Measurements from ENCODE around the gene NPY4R2. TPM values are rescaled to one million over a fixed set of nuclear protein-coding genes. Genes with fewer than 3 reads are reported as not detected.
"Not testable (repeated sequence)": the region's sequence is repeated elsewhere in the genome, so short reads cannot be mapped to it uniquely, and the experiment has no call there.

Gene NPY4R2
- total RNA-seq, 1 donor from 2014 or later = 1.9 TPM

DNA sequence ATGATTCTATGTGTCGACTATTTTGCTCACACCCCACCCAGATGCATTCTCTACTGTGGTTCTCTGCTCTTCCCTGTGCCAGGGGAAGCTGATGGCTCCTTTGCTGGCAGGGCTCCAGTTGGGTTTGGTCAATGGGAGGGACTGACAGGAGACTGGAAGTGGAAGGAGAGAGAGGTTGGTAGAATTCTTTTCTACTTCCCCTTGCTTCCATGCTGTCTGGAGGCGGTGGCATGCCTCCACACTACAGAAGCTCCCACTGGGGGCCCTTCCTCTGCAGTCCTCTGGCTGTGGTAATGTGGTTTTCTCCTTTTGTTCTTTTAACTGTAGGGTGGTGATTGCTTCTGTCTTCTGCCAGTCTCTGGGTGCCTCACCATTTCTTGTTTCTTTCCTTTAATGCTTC is 4.4 kb upstream of the NPY4R2 start:
- H3K36me3 ChIP-seq; DNase-seq; intact Hi-C loops (cut with DNase I); H3K27me3 ChIP-seq (ENCODE audit: low read depth); H3K27ac ChIP-seq; H3K9me3 ChIP-seq; H3K4me3 ChIP-seq; H3K4me1 ChIP-seq: not testable (repeated sequence)
- ATAC-seq = peak in 1 of 2 donors; percentile 1

DNA sequence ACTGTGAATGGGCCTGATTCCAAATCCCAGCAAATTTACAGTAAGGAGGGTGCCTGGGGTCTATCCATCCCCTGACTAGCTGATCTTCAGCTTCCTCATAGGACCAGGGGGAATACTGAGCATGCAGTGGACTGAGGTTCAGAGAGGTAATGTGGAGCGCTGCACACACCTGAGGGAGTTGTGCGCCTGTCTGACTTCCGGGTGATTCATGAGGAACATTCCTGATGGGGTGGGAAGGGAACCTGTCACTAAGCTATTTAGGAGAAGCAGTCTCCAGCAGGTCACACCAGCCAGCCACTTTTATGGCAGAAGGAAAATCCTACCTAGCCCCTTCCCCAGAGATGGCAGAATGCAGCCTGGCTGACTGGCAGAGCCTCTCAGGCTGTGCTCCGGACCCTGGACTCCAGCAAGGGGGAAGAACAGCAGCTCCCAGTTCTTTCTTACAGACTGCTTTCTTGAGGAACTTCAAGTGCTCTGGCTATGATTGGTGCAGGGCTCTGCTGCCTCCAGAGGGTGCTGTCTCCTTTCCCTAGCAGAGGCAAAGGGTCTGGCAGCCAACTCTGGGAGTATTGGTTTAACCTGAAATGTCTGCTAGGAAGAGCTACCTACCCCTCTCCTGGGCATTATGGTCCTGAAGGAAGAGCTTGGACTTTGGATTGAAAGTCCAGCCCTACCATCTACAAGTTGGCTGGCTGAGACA is 2.5 kb upstream of the NPY4R2 start:
- intact Hi-C loops (cut with DNase I); H3K4me1 ChIP-seq; H3K27ac ChIP-seq; H3K36me3 ChIP-seq; H3K27me3 ChIP-seq (ENCODE audit: low read depth); H3K4me3 ChIP-seq; H3K9me3 ChIP-seq; DNase-seq: not testable (repeated sequence)
- ATAC-seq = peak; percentile 77 to 88

DNA sequence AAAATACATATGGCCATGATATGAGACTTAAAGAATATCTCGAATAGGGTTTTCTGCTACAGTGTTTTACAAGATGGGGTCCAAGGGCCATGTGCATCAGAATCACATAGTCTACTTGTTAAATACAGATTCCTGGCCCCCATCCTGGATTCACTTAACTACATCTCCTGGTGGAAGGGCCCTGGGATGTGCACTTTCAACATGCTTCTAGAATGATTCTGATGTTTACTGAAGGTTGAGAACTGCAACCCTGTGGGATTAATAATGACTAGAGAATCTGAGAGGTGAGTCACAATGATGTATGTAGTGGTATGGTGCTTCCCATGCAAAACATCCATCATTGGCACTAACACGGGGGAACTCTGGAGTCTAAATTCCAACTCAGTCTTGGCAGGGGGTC is 2.1 kb downstream of the NPY4R2 start:
- intact Hi-C loops (cut with DNase I); H3K36me3 ChIP-seq; H3K9me3 ChIP-seq; ATAC-seq; H3K27me3 ChIP-seq (ENCODE audit: low read depth); DNase-seq; H3K4me1 ChIP-seq; H3K4me3 ChIP-seq; H3K27ac ChIP-seq: not testable (repeated sequence)

DNA sequence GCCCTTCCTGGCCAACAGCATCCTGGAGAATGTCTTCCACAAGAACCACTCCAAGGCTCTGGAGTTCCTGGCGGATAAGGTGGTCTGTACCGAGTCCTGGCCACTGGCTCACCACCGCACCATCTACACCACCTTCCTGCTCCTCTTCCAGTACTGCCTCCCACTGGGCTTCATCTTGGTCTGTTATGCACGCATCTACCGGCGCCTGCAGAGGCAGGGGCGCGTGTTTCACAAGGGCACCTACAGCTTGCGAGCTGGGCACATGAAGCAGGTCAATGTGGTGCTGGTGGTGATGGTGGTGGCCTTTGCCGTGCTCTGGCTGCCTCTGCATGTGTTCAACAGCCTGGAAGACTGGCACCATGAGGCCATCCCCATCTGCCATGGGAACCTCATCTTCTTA is 4.0 kb downstream of the NPY4R2 start:
- DNase-seq = peak; percentile 32

DNA sequence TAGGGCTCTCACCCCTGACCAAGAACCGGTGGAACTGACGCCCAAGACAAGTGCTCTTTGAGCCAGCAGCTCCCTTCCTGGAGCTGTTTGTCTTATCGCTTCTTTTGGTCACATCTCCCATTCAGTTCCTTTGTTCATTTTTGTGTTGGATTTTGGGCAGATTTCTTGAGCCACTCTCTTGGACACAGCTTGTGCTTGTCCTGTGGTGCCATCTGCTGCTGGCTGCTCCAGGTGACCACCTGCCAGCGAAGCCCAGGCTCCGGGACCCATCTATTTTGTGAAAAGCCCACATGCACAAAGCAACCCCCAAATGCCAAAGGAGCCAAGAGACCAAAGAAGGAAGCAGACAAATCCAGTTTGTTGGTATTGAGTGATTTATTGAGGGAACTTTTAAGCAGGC is 6.2 kb downstream of the NPY4R2 start:
- H3K9me3 ChIP-seq; intact Hi-C loops (cut with DNase I); H3K36me3 ChIP-seq; ATAC-seq; H3K27me3 ChIP-seq (ENCODE audit: low read depth); DNase-seq; H3K4me1 ChIP-seq; H3K27ac ChIP-seq; H3K4me3 ChIP-seq: not testable (repeated sequence)

More for the DNA sequence above, 4.0 kb downstream of the NPY4R2 start:
- H3K36me3 ChIP-seq; intact Hi-C loops (cut with DNase I); H3K9me3 ChIP-seq; H3K4me1 ChIP-seq; H3K27me3 ChIP-seq (ENCODE audit: low read depth); H3K4me3 ChIP-seq; H3K27ac ChIP-seq: not testable (repeated sequence)
- peak in 1 of 2 donors; percentile 16 for ATAC-seq

DNA sequence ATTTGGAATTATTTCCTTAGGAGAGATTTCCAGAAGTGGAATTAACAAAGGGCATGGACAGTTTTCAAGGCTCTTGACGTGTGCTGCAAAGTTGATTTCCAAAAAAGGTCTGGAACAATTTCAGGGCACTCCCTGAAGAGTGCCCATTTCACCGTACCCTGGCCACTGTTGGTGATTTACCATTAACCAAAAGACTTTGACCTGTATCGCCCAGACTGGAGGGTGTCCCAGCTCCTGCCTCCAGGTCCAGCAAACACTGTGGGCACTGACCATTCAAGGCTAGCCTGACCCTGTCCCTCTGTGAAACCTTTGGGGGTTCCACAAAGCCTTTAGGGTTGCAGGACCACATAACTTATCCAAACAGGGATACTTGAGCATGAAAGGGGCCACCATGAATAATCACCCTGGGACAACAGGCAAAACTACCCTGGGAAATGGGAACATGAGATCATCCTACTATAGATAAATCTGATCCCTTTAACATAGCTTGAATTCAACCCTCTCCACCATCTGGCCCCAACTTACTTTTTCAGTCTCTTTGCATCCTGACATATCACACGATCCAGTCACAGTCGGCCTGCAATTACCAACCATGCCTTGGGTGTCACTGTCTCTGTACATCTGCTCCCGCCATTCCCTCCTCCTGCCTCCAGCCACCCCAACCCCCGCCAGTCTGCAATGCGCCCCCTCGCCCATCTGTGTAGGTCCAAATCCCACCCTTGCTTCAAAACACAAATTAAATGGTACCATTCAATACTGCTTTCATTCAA is 8.9 kb downstream of the NPY4R2 start:
- DNase-seq; H3K27me3 ChIP-seq (ENCODE audit: low read depth); intact Hi-C loops (cut with DNase I); H3K27ac ChIP-seq; ATAC-seq; H3K9me3 ChIP-seq; H3K4me1 ChIP-seq; H3K36me3 ChIP-seq; H3K4me3 ChIP-seq: not testable (repeated sequence)

DNA sequence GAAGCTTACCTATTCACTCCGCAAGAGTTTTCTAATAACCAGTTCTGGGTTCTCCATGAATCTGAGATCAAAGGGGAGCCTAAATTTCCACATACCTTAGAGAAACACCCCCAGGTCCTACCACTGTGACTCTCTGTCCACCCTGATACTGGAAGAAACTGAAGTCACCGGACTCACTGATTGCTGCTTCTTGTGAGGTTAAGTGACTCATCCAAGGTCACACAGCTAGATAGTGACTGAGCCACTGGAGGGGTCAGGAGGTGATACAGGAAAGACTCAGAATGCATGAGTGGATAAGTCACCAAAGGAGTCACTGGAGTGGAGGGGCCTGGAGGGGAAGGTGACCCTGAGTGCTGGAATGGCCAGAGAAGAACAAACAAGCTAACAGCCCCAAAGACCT is 9.8 kb downstream of the NPY4R2 start:
- H3K4me3 ChIP-seq; H3K27me3 ChIP-seq (ENCODE audit: low read depth); H3K9me3 ChIP-seq; H3K36me3 ChIP-seq; DNase-seq; ATAC-seq; H3K27ac ChIP-seq; H3K4me1 ChIP-seq; intact Hi-C loops (cut with DNase I): not testable (repeated sequence)

DNA sequence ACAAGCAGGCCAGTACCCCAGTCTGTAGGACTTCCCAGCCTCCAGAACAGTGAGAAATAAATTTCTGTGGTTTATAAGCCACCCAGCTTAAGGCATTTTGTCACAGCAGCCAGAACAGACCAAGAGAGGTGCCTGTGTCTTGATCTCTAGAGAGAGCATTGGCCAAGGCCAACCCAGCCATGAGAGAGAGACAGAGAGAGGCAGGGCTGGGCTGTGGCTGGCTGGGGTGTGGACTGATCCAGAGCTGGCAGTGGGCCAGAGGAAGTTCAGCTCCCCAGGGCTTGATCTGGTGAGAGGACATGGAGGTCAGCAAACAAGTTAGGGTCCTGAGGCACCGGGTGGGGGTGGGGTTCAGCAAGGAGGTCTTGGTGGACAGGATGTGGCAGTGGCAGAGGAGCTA is 14.4 kb downstream of the NPY4R2 start:
- intact Hi-C loops (cut with DNase I); H3K9me3 ChIP-seq; DNase-seq; H3K4me1 ChIP-seq; H3K27me3 ChIP-seq (ENCODE audit: low read depth); H3K36me3 ChIP-seq; H3K27ac ChIP-seq; H3K4me3 ChIP-seq: not testable (repeated sequence)
- peak in 1 of 2 donors; percentile 10 for ATAC-seq

DNA sequence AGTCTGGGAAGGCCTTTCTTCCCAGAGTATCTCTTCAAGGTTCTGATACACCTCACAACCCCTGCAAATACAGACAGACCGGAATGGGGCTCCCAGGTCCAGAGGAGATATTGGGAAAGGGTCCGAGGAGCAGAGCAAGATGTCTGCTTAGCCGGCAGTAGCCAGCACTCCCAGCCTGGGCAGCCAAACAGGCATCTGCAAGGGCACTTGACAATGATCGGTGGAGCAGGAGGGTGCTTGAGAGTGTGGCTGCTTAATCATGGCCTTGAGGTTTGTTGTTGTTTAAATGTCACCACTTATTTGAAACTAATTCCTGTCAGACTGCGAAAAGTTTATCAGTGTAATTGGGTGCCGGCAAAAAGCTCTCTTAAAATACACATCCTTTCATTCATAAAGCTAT is 15.0 kb downstream of the NPY4R2 start:
- H3K27me3 ChIP-seq (ENCODE audit: low read depth); DNase-seq; H3K4me3 ChIP-seq; H3K36me3 ChIP-seq; intact Hi-C loops (cut with DNase I); H3K27ac ChIP-seq; H3K9me3 ChIP-seq; H3K4me1 ChIP-seq: not testable (repeated sequence)
- peak in 1 of 2 donors; percentile 66 for ATAC-seq

DNA sequence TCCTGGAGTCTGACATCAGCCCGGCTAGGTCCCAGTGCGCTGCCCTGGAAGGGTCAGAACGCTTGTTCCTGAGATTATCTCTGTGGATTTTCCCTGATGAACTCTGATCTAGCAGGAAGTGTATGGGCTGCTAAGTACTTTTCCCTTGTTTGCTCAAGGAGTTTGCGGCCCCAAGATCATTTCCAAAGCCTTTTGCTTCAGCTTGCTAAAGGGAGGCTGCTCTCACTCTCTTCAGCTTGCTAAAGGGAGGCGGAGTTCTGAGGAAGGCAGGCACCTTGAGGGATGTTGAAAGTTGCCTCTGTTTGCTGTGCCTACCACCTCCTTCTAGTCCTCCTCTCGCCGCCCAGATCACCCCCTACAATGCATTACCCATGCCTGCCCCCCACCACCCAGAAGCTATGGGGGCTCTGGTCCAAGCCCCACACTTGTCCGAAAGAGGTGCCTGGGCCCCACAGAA is 18.3 kb downstream of the NPY4R2 start:
- H3K27me3 ChIP-seq (ENCODE audit: low read depth); H3K27ac ChIP-seq; H3K36me3 ChIP-seq; H3K4me3 ChIP-seq; H3K4me1 ChIP-seq; H3K9me3 ChIP-seq; intact Hi-C loops (cut with DNase I): not testable (repeated sequence)
- peak; percentile 51 to 56 for ATAC-seq
- peak; percentile 39 for DNase-seq

DNA sequence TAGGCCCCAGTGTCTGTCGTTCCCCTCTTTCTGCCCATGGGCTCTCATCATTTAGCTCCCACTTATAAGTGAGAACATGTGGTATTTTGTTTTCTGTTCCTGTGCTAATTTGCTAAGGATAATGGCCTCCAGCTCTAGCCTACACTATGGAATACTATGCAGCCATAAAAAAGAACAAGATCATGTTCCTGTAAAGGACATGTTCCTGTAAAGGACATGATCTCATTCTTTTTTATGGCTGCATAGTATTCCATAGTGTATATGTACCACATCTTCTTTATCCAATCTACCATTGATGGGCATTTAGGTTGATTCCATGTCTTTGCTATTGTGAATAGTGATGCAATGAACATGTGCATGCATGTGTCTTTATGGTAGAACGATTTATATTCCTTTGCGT is 19.2 kb downstream of the NPY4R2 start:
- ATAC-seq; DNase-seq; intact Hi-C loops (cut with DNase I); H3K4me1 ChIP-seq; H3K9me3 ChIP-seq; H3K36me3 ChIP-seq; H3K27ac ChIP-seq; H3K4me3 ChIP-seq; H3K27me3 ChIP-seq (ENCODE audit: low read depth): not testable (repeated sequence)

DNA sequence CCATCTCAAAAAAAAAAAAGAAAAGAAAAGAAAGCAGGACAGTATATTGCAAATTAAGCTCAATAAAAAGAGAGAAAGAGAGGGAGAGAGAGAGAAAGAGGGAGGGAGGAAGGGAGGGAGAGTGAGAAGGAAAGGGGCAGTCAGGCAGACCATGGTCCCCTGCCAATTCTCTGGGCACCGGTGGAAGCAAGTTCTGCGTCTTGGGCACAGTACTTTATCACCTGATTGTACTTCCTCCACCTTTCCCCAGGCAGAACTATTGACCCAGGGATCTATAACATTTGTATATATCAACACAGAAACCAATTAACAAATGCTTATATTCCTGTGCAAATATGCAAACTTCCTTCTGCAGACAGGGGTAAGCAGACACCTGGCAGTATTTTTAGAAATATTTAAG is 22.4 kb downstream of the NPY4R2 start:
- H3K9me3 ChIP-seq; H3K4me1 ChIP-seq; H3K4me3 ChIP-seq; H3K27me3 ChIP-seq (ENCODE audit: low read depth); H3K36me3 ChIP-seq; ATAC-seq; intact Hi-C loops (cut with DNase I); DNase-seq; H3K27ac ChIP-seq: not testable (repeated sequence)

DNA sequence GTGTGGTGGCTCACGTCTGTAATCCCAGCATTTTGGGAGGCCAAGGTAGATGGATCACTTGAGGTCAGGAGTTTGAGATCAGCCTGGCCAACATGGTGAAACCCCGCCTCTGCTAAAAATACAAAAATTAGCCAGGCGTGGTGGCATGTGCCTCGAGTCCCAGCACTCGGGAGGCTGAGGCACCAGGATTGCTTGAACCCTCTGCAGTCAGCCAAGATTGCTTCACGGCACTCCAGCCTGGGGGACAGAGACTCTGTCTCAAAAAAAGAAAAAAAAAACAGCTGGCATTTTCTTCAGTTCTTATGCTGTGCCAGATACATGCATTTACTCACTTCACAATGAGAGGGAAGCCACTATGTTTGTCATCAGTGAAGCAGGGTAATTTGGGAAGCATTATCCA is 22.9 kb downstream of the NPY4R2 start:
- H3K4me3 ChIP-seq; H3K27me3 ChIP-seq (ENCODE audit: low read depth); H3K9me3 ChIP-seq; ATAC-seq; intact Hi-C loops (cut with DNase I); H3K36me3 ChIP-seq; H3K4me1 ChIP-seq; H3K27ac ChIP-seq; DNase-seq: not testable (repeated sequence)

DNA sequence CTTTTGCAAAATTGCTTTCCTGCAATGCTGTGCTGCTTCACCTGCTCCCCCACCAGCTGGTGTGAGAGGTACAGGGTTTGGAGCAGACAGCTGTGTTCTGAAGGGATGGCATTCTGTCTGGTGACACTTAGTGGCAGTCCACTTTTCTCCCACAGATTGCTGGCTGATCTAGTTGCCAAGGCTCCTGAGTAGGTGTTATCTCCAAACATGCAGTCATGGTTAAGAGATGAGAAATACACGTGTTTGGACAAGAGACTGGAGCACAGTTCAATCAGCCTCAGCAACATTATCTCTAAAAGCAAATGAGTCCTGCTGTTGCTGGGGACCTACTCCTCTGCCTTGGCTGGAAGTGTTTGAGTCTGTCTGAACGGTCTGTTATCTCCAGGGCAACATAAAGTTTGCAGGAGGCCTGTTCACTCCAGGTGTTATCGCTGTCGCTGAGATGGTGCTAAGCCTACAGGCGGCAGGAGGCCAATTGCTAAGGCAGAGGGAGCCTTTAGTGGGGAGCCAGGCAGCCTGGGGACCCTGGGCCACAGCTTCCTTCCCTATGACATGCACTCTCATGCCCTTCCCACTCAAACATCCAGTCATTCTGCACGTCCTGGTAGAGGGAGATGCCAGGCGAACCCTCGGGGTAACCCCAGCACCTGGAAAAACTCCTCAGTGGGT is 24.0 kb downstream of the NPY4R2 start:
- H3K36me3 ChIP-seq; intact Hi-C loops (cut with DNase I); H3K4me3 ChIP-seq; H3K9me3 ChIP-seq; H3K4me1 ChIP-seq; H3K27ac ChIP-seq; H3K27me3 ChIP-seq (ENCODE audit: low read depth); DNase-seq: not testable (repeated sequence)
- ATAC-seq = peak; percentile 29 to 37

Data from lower lobe of right lung (tissue), 2 donors.